Thoracic aorta (tissue), 2 donors: ENCODE data around the gene CERT1. TPM values are rescaled to one million over a fixed set of nuclear protein-coding genes. Genes with fewer than 3 reads are reported as not detected.

Experiments used
- ATAC-seq: fragments of 150-250 bp; one replicate; pipeline ENCODE4 v1.8.0; 2017; ENCODE audit warnings: low read depth; ENCODE audit not compliant: insufficient number of reproducible peaks, low FRiP score
- DNase-seq: peaks from one replicate; pipeline ENCODE4 v3.0.0-alpha.2; 2020; ENCODE audit warnings: low spot score
- H3K27ac ChIP-seq, 2 donors: fragments of 200-600 bp; sonication (generic); 1 replicate in 1 of 2; 2 replicates in 1 of 2; pipeline ENCODE4 v1.5.1; 2016; ENCODE audit warnings: mild to moderate bottlenecking in 2 of 2, moderate library complexity in 2 of 2
- H3K27me3 ChIP-seq: fragments of 200-600 bp; sonication (generic); replicated peaks from 2 replicates; pipeline ENCODE4 v1.6.0; 2016; ENCODE audit warnings: mild to moderate bottlenecking; ENCODE audit not compliant: insufficient read depth
- H3K36me3 ChIP-seq: fragments of 200-600 bp; sonication (generic); one replicate; pipeline ENCODE4 v1.5.1; 2016
- H3K4me1 ChIP-seq, 2 donors: fragments of 200-600 bp; sonication (generic); 1 replicate in 1 of 2; 2 replicates in 1 of 2; pipeline versions ENCODE4 v1.5.1 to v1.6.0; 2016; ENCODE audit warnings: low read depth in 2 of 2, mild to moderate bottlenecking in 1 of 2; ENCODE audit not compliant: control insufficient read depth in 1 of 2
- H3K4me3 ChIP-seq: fragments of 200-600 bp; sonication (generic); 2 replicates; pipeline ENCODE4 v1.5.1; 2016; ENCODE audit warnings: mild to moderate bottlenecking
- H3K9me3 ChIP-seq: fragments of 200-600 bp; sonication (generic); 2 replicates; pipeline ENCODE4 v1.5.1; 2016
- CTCF ChIP-seq: fragments of 200-600 bp; sonication (generic); IDR thresholded peaks from one replicate; pipeline ENCODE4 v1.5.1; 2019; ENCODE audit warnings: antibody characterized with exemption
- total RNA-seq, 2 donors: library from RNA; depleted of rRNA; stranded (reverse); fragments of >200 nt; gene quantifications; one replicate each; pipeline versions ENCODE4 v1.1.0 to v1.2.3, GENCODE V29; 2016

Gene CERT1
- total RNA-seq, 2 donors from 2014 or later: 21.1 to 43.7 TPM

GRCh38 chr5:75363111-75363510 lies 148.3 kb downstream of the CERT1 start:
- no peak for TF ChIP-seq CTCF
- Histone ChIP-seq H3K27me3 (no peaks in the 10 kb centered on the region), H3K27ac (no peak overlapping the region), H3K4me3 (no peak overlapping the region), H3K36me3 (peaks cover 13% of the 10 kb centered on the region), H3K9me3 (no peaks in the 10 kb centered on the region), H3K4me1 (peaks cover 0 to 4% of the 10 kb centered on the region in 2 donors)
- DNase-seq: no peak
- ATAC-seq: no peak

- Histone ChIP-seq H3K4me3 (no peak overlapping the region), H3K27ac (no peak overlapping the region), H3K4me1 (peaks cover 0 to 4% of the 10 kb centered on the region in 2 donors), H3K27me3 (no peaks in the 10 kb centered on the region), H3K36me3 (peaks cover 17% of the 10 kb centered on the region), H3K9me3 (no peaks in the 10 kb centered on the region)
- TF ChIP-seq CTCF: no peak
- ATAC-seq (no peak), DNase-seq (no peak)
These were observed 148.9 kb downstream of the CERT1 start for GRCh38 chr5:75362474-75362975.

GRCh38 chr5:75361310-75361709 lies 150.1 kb downstream of the CERT1 start:
- DNase-seq (no peak), ATAC-seq (no peak)
- Histone ChIP-seq H3K27me3 (no peaks in the 10 kb centered on the region), H3K4me1 (peaks cover 0 to 4% of the 10 kb centered on the region in 2 donors), H3K36me3 (peaks cover 28% of the 10 kb centered on the region), H3K9me3 (no peaks in the 10 kb centered on the region), H3K27ac (no peak overlapping the region), H3K4me3 (no peak overlapping the region)
- TF ChIP-seq CTCF: no peak

GRCh38 chr5:75358117-75358516 lies 153.3 kb downstream of the CERT1 start:
- Histone ChIP-seq H3K4me1 (no peaks in the 10 kb centered on the region), H3K4me3 (no peak overlapping the region), H3K9me3 (no peaks in the 10 kb centered on the region), H3K36me3 (peaks cover 45% of the 10 kb centered on the region), H3K27ac (no peak overlapping the region), H3K27me3 (no peaks in the 10 kb centered on the region)
- no peak for TF ChIP-seq CTCF
- ATAC-seq (no peak), DNase-seq (no peak)

- Histone ChIP-seq H3K27ac (no peak overlapping the region), H3K4me1 (no peaks in the 10 kb centered on the region), H3K9me3 (no peaks in the 10 kb centered on the region), H3K4me3 (no peak overlapping the region), H3K36me3 (peaks cover 45% of the 10 kb centered on the region), H3K27me3 (no peaks in the 10 kb centered on the region)
- no peak for ATAC-seq
- DNase-seq: no peak
- TF ChIP-seq CTCF: no peak
These were observed 154.7 kb downstream of the CERT1 start for GRCh38 chr5:75356719-75357118.
